Vagina (tissue), 2 donors: Measurements from ENCODE around the gene PTGES.

Source experiments
- POLR2A ChIP-seq, 2 donors: fragments of 450-650 bp; IDR thresholded peaks; one replicate each; pipeline ENCODE4 v1.6.1; 2017; ENCODE audit warnings: antibody characterized with exemption in 2 of 2, mild to moderate bottlenecking in 2 of 2, moderate library complexity in 2 of 2
- POLR2AphosphoS5 ChIP-seq, 2 donors: sonication (generic); formaldehyde crosslinking; IDR thresholded peaks; one replicate each; pipeline ENCODE4 v1.9.0; 2017; ENCODE audit warnings: antibody characterized with exemption in 2 of 2, mild to moderate bottlenecking in 2 of 2, low read depth in 1 of 2; ENCODE audit not compliant: insufficient read depth in 1 of 2
- TF ChIP-seq, protein P1 (sequence below), 3 experiments: fragments of 450-650 bp in 2 of 3; fragments of 200-600 bp in 1 of 3; sonication (generic) in 1 of 3; IDR thresholded peaks; one replicate each; pipeline ENCODE4 v1.5.1; 2017 to 2019; ENCODE audit warnings: antibody characterized with exemption in 3 of 3, mild to moderate bottlenecking in 2 of 3, moderate library complexity in 2 of 3

DNA sequence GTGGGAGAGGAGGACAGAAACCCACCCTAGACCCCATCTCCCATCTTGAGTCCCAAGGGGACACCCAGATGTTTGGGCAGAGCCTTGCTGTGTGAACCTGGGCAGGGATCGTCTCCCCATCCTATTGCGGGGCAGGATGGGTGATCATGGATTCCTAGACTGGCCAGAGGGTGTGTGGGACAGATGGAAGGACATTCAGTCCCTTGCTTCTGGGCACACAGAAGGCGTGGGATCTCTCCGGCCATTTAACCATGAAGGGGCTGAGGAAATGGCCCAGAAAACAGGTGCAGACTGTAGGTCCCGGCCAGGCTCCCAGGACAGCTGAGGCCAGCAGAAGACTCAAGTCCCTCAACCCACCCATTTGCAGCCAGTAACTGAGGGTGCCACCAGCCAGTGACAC is 29.9 kb downstream of the PTGES start:
- no peak for TF ChIP-seq POLR2A (IDR thresholded peaks at IDR 0.05)
- TF ChIP-seq, protein P1, sequence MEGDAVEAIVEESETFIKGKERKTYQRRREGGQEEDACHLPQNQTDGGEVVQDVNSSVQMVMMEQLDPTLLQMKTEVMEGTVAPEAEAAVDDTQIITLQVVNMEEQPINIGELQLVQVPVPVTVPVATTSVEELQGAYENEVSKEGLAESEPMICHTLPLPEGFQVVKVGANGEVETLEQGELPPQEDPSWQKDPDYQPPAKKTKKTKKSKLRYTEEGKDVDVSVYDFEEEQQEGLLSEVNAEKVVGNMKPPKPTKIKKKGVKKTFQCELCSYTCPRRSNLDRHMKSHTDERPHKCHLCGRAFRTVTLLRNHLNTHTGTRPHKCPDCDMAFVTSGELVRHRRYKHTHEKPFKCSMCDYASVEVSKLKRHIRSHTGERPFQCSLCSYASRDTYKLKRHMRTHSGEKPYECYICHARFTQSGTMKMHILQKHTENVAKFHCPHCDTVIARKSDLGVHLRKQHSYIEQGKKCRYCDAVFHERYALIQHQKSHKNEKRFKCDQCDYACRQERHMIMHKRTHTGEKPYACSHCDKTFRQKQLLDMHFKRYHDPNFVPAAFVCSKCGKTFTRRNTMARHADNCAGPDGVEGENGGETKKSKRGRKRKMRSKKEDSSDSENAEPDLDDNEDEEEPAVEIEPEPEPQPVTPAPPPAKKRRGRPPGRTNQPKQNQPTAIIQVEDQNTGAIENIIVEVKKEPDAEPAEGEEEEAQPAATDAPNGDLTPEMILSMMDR (IDR thresholded peaks at IDR 0.05) = no peak
- TF ChIP-seq POLR2AphosphoS5 (IDR thresholded peaks at IDR 0.05; ENCODE audit: insufficient read depth in 1 of 2, low read depth in 1 of 2) = no peak
